ENCODE data around the gene NANS. TPM values are rescaled to one million over a fixed set of nuclear protein-coding genes. Genes with fewer than 3 reads are reported as not detected.

NANS gene
- total RNA-seq, 1 experiment from 2014 or later, result 40.4 TPM

DNA sequence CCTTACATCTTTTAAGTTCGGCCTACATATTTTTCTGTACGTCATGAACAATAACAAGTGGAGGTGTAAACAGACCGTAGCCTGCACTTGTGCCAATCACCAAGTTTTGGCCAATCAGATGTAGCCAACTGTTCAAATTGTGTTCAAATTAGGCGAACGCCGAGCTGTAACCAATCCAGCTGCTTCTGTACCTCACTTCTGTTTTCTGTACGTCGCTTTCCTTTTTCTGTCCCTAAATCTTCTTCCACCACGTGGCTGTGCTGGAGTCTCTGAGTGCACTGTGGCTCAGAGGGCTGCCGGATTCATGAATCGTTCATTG lies 36.0 kb downstream of the NANS start:
- no peak overlapping the region for H3K4me2 ChIP-seq (ENCODE audit: insufficient read depth, insufficient read length, low read length)
- TF ChIP-seq CTCF (conservative IDR thresholded peaks at IDR 0.05), result no peak
- no peak overlapping the region for H2AK5ac ChIP-seq (ENCODE audit: insufficient read length, low read length)

More for the DNA sequence above, 36.0 kb downstream of the NANS start:
- H3K23ac ChIP-seq (ENCODE audit: insufficient read length, low read depth, low read length), result no peak overlapping the region
- Mint-ChIP-seq H3K4me3 (no peak overlapping the region), H3K9me3 (peaks cover 0 to 4% of the 10 kb centered on the region in 2 experiments; a peak in 2 of 5 replicates), H3K27ac (peak overlapping the region in 1 of 3 experiments; percentile 50; a peak in 1 of 7 replicates), H3K4me1 (peaks cover 37 to 39% of the 10 kb centered on the region in 2 experiments), H3K27me3 (ENCODE audit: low read depth) (peaks cover 8% of the 10 kb centered on the region), H3K36me3 (ENCODE audit: insufficient read depth in 1 of 3, low read depth in 3 of 3) (peaks cover 4 to 15% (median 6%) of the 10 kb centered on the region in 3 experiments; a peak in 5 of 7 replicates)
- H3T11ph ChIP-seq (ENCODE audit: low read length), result no peak overlapping the region
- H3K18ac ChIP-seq (ENCODE audit: insufficient read length, low read depth, low read length), result no peak overlapping the region
- no peak overlapping the region for H3K56ac ChIP-seq (ENCODE audit: insufficient read length, low read depth, low read length)
- no CpG with 5 or more reads among the region's 11 CpGs for WGBS (ENCODE audit: extremely low coverage, insufficient read length, low lambda C conversion rate)
- H3K23me2 ChIP-seq (ENCODE audit: insufficient read length, low read depth, low read length, poor library complexity, severe bottlenecking), result peaks cover 4% of the 10 kb centered on the region
- H2AFZ ChIP-seq (ENCODE audit: low read length), result no peak overlapping the region
- H3K4me1 ChIP-seq (ENCODE audit: insufficient read depth, low read length), result peaks cover 2% of the 10 kb centered on the region; the same call in 1 of the 2 replicates
- no peak overlapping the region for H3K14ac ChIP-seq (ENCODE audit: insufficient read depth, low read length)
- H2BK120ac ChIP-seq (ENCODE audit: low read depth, low read length, poor library complexity, severe bottlenecking), result no peak overlapping the region
- H4K20me1 ChIP-seq (ENCODE audit: control insufficient read depth, insufficient read depth, insufficient read length), result no peaks in the 10 kb centered on the region
- H3K27me3 ChIP-seq (ENCODE audit: insufficient read depth, low read length), result no peaks in the 10 kb centered on the region
- no peak overlapping the region for H3K27ac ChIP-seq (ENCODE audit: insufficient read length, low read depth, low read length)
- H4K91ac ChIP-seq (ENCODE audit: insufficient read length, low read depth, low read length), result no peak overlapping the region
- no peak overlapping the region for H2BK20ac ChIP-seq (ENCODE audit: low read depth, low read length, poor library complexity, severe bottlenecking)
- no peak overlapping the region for H2BK15ac ChIP-seq (ENCODE audit: low read depth, low read length)
- H3K9me3 ChIP-seq (ENCODE audit: control insufficient read depth, low read depth, low read length), result no peaks in the 10 kb centered on the region
- no peak overlapping the region for H4K8ac ChIP-seq (replicated peaks; ENCODE audit: insufficient read length, low read depth, low read length)
- no peak overlapping the region for H2BK12ac ChIP-seq (ENCODE audit: insufficient read length, low read depth, low read length)
- H3K9ac ChIP-seq (ENCODE audit: extremely low read depth, insufficient read length, low read length), result no peak overlapping the region
- H3K4ac ChIP-seq (ENCODE audit: low read depth, low read length), result no peak overlapping the region
- no peaks in the 10 kb centered on the region for H3K79me2 ChIP-seq (ENCODE audit: insufficient read depth, low read length)
- no peak overlapping the region for H2BK5ac ChIP-seq (ENCODE audit: insufficient read length, low read length)
- DNase-seq, result no peak
- H4K5ac ChIP-seq (ENCODE audit: insufficient read length, low read depth, low read length), result no peak overlapping the region
- no peaks in the 10 kb centered on the region for H3K79me1 ChIP-seq (ENCODE audit: insufficient read depth, low read depth, low read length, poor library complexity, severe bottlenecking)
